ENCODE results near the gene YLPM1. TPM values are rescaled to one million over a fixed set of nuclear protein-coding genes. Genes with fewer than 3 reads are reported as not detected.

Gene YLPM1
- total RNA-seq, 2 experiments from 2014 or later = 46.3 to 51.8 TPM

DNA sequence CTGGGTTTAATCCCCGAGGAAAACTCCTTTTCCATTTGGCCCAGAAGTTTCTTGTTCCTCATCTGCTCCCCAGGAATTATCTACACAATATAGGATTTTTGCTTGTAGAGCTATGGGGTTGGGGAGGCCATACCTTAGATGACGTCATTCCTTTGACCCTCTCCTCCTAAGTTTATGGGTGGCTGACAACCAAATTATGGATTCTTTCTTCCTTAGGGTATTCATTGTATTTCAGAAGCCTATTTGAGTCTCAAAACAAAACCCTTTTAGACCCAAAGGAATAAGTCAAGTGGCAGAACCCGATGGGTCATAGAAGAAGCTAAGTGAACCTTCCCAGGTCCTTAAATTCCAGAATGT, 98.6 kb downstream of the YLPM1 start:
- Mint-ChIP-seq H3K4me3 (no peak overlapping the region), H3K27ac (no peak overlapping the region), H3K9me3 (no peaks in the 10 kb centered on the region), H3K27me3 (no peaks in the 10 kb centered on the region), H3K4me1 (ENCODE audit: low read depth) (peaks cover 6% of the 10 kb centered on the region), H3K36me3 (no peaks in the 10 kb centered on the region)
- DNase-seq = no peak
- intact Hi-C loops (cut with micrococcal nuclease) = loop anchor here (1.0 to 2.0 kb wide), 3 partner anchors 21 to 227 kb away; no protein-coding TSS in a partner anchor
- CTCF ChIA-PET = interaction anchor here (0.6 to 14.1 kb wide), 34 partner anchors 9 to 443 kb away, joined by 3 to 499 read pairs (median 6); partner anchors contain the start of genes ACYP1, DLST, PROX2 and RPS6KL1
- POLR2A ChIA-PET = interaction anchor here (0.8 kb wide), 1 partner anchor 17 kb away, joined by 4 read pairs; no protein-coding TSS in a partner anchor

DNA sequence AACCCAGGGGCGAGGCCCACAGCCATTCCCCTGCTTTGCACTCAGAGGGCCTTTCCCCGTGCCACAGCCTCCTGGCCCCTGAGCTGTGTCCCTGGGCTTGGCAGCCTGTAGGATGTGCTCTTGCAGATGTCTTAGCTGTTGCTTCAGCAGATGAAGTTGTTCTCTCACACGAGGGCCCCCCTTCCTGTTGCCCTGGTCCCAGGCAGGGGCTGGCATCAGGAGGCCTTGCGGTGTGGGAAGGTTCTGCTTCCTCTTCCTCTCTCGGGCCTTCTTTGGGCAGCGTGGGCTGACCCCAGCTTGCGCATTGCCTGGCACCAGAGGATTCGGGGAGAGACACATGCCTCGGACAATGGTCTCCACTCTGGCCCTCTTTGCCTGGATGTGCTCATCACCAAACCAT, 100.2 kb downstream of the YLPM1 start:
- Mint-ChIP-seq H3K36me3 (no peaks in the 10 kb centered on the region), H3K27ac (no peak overlapping the region), H3K9me3 (no peaks in the 10 kb centered on the region), H3K4me1 (ENCODE audit: low read depth) (peaks cover 19% of the 10 kb centered on the region), H3K27me3 (no peaks in the 10 kb centered on the region), H3K4me3 (no peak overlapping the region)
- DNase-seq = no peak
- intact Hi-C loops (cut with micrococcal nuclease) = no loop called here
- POLR2A ChIA-PET = no interaction called here
- CTCF ChIA-PET = interaction anchor here (4.4 to 14.1 kb wide), 4 partner anchors 13 to 223 kb away, joined by 48 to 499 read pairs (median 118); partner anchors contain the start of genes DLST and PROX2

- Mint-ChIP-seq H3K36me3 (no peaks in the 10 kb centered on the region), H3K9me3 (no peaks in the 10 kb centered on the region), H3K4me3 (no peak overlapping the region), H3K27me3 (no peaks in the 10 kb centered on the region), H3K4me1 (ENCODE audit: low read depth) (peaks cover 23% of the 10 kb centered on the region), H3K27ac (no peak overlapping the region)
- POLR2A ChIA-PET = no interaction called here
- no peak for DNase-seq
- intact Hi-C loops (cut with micrococcal nuclease) = no loop called here
- CTCF ChIA-PET = interaction anchor here (0.7 to 14.1 kb wide), 4 partner anchors 25 to 1654 kb away, joined by 3 to 499 read pairs (median 37); no protein-coding TSS in a partner anchor
Observed at GRCh38 chr14:74864198-74864597, 101.1 kb downstream of the YLPM1 start.

DNA sequence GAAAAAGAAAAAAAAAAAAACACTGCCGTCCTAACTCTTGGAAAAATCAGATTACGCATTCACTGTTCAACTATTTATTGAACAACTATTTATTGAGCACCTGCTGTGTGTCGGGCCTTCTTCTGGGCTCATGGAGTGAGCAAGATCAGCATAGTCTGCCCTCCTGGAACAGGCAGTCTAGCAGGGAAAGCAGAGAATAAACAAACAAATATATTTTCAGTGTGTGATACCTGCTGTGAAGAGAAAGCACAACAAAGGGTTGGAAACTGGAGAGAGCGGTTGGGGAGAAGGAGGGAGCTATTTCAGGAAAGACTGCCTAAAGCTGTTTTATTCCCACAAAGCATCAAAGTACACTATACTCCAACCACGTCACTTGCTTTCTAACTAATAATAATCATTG, 102.0 kb downstream of the YLPM1 start:
- ChIA-PET POLR2A (no interaction called here), CTCF (interaction anchor here (14.1 kb wide), 1 partner anchor 41 kb away, joined by 499 read pairs; no protein-coding TSS in a partner anchor)
- H3K36me3 Mint-ChIP-seq = no peaks in the 10 kb centered on the region
- no peak for DNase-seq
- intact Hi-C loops (cut with micrococcal nuclease) = no loop called here
- no peak overlapping the region for H3K27ac Mint-ChIP-seq
- no peaks in the 10 kb centered on the region for H3K9me3 Mint-ChIP-seq
- no peak overlapping the region for H3K4me3 Mint-ChIP-seq
- H3K27me3 Mint-ChIP-seq = no peaks in the 10 kb centered on the region
- peaks cover 23% of the 10 kb centered on the region for H3K4me1 Mint-ChIP-seq (ENCODE audit: low read depth)

DNA sequence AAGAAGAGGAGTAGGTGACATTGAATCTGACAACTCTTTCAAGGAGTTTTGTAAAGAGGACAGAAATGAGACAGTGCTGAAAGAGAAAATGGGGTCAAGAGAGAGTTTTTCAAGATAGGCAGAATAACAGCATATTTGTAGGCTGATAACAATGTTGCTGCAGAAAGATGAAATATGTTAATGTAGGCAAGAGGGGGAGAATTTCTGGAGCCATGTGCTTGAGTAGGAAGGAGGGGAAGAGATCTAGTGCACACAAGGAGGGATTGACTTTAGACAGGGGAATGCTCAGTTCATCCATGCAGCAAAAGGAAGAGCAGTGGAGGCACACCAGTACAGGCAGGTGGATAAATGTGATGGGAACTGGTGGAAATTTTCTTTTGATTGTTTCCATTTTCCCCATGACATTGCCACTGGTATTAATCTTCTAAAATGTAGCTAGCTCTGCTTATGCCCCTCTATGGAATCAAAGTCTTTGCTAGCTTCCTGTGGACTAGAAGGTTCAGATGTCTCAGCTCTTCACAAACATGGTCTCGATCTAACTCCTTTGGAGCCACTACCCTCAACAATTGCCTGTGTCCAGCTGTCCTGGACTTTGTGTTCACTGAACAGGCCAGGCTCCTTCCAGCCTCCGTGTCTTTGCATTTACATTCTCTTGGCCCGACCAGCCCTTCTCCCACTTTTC, 103.7 kb downstream of the YLPM1 start:
- Mint-ChIP-seq H3K27ac (no peak overlapping the region), H3K27me3 (no peaks in the 10 kb centered on the region), H3K9me3 (no peaks in the 10 kb centered on the region), H3K4me1 (ENCODE audit: low read depth) (peaks cover 23% of the 10 kb centered on the region), H3K4me3 (no peak overlapping the region), H3K36me3 (no peaks in the 10 kb centered on the region)
- DNase-seq = no peak
- intact Hi-C loops (cut with micrococcal nuclease) = no loop called here
- POLR2A ChIA-PET = interaction anchor here (1.3 to 1.8 kb wide), 2 partner anchors 15 to 18 kb away, joined by 3 to 9 read pairs; partner anchors contain the start of gene DLST
- CTCF ChIA-PET = interaction anchor here (1.0 to 3.2 kb wide), 6 partner anchors 10 to 222 kb away, joined by 3 to 22 read pairs (median 4); partner anchors contain the start of gene PROX2

- Mint-ChIP-seq H3K36me3 (no peaks in the 10 kb centered on the region), H3K27ac (peak overlapping the region; percentile 43), H3K4me1 (ENCODE audit: low read depth) (peaks cover 23% of the 10 kb centered on the region), H3K9me3 (no peaks in the 10 kb centered on the region), H3K4me3 (no peak overlapping the region), H3K27me3 (no peaks in the 10 kb centered on the region)
- intact Hi-C loops (cut with micrococcal nuclease) = no loop called here
- ChIA-PET POLR2A (interaction anchor here (0.6 to 1.8 kb wide), 4 partner anchors 14 to 22 kb away, joined by 3 to 9 read pairs (median 4); partner anchors contain the start of gene DLST), CTCF (interaction anchor here (0.9 to 3.2 kb wide), 11 partner anchors 10 to 255 kb away, joined by 3 to 22 read pairs (median 4); partner anchors contain the start of genes DLST and PROX2)
- peak; percentile 79 for DNase-seq
Observed at GRCh38 chr14:74867673-74868072, 104.6 kb downstream of the YLPM1 start.

- peaks cover 23% of the 10 kb centered on the region for H3K4me1 Mint-ChIP-seq (ENCODE audit: low read depth)
- H3K4me3 Mint-ChIP-seq = no peak overlapping the region
- no peaks in the 10 kb centered on the region for H3K9me3 Mint-ChIP-seq
- no peaks in the 10 kb centered on the region for H3K36me3 Mint-ChIP-seq
- intact Hi-C loops (cut with micrococcal nuclease) = no loop called here
- no peak for DNase-seq
- no peaks in the 10 kb centered on the region for H3K27me3 Mint-ChIP-seq
- no peak overlapping the region for H3K27ac Mint-ChIP-seq
- ChIA-PET CTCF (interaction anchor here (1.0 to 3.2 kb wide), 5 partner anchors 8 to 36 kb away, joined by 3 to 22 read pairs (median 7); partner anchors contain the start of genes DLST and PROX2), POLR2A (interaction anchor here (0.9 to 1.8 kb wide), 3 partner anchors 12 to 21 kb away, joined by 3 to 9 read pairs (median 4); partner anchors contain the start of gene DLST)
Observed at GRCh38 chr14:74868739-74869138, 105.6 kb downstream of the YLPM1 start.

DNA sequence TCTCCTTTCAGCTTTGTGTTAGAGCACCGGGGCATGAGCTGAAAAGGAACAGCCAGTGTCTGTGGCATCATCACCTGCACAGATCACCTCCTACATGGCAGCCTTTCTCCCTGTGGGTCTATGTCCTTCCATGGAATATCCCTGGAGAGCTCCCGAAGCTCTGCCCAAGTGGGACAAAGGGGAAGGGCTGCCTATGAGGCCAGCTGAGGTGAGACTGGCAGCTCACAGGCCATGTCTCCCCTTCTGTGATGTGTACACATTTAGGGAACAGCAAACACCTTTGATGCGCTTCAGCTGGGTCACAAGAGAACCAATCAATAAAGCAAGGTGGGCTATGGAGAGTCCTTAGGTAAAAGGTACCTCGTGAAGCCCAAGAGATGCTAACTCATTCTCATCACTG, 108.7 kb downstream of the YLPM1 start:
- H3K4me1 Mint-ChIP-seq (ENCODE audit: low read depth) = peaks cover 31% of the 10 kb centered on the region
- H3K27ac Mint-ChIP-seq = no peak overlapping the region
- DNase-seq = no peak
- H3K36me3 Mint-ChIP-seq = no peaks in the 10 kb centered on the region
- ChIA-PET POLR2A (interaction anchor here (1.8 kb wide), 1 partner anchor 9 kb away, joined by 6 read pairs; no protein-coding TSS in a partner anchor), CTCF (interaction anchor here (1.3 to 3.5 kb wide), 6 partner anchors 9 to 216 kb away, joined by 3 to 22 read pairs (median 4); partner anchors contain the start of gene DLST)
- H3K4me3 Mint-ChIP-seq = no peak overlapping the region
- no peaks in the 10 kb centered on the region for H3K9me3 Mint-ChIP-seq
- no peaks in the 10 kb centered on the region for H3K27me3 Mint-ChIP-seq
- intact Hi-C loops (cut with micrococcal nuclease) = no loop called here

- CTCF ChIA-PET = interaction anchor here (1.0 to 13.7 kb wide), 4 partner anchors 15 to 70 kb away, joined by 3 to 165 read pairs (median 51); no protein-coding TSS in a partner anchor
- intact Hi-C loops (cut with micrococcal nuclease) = no loop called here
- POLR2A ChIA-PET = no interaction called here
- H3K9me3 Mint-ChIP-seq = no peaks in the 10 kb centered on the region
- no peak overlapping the region for H3K4me3 Mint-ChIP-seq
- H3K4me1 Mint-ChIP-seq (ENCODE audit: low read depth) = peaks cover 31% of the 10 kb centered on the region
- no peak overlapping the region for H3K27ac Mint-ChIP-seq
- no peak for DNase-seq
- no peaks in the 10 kb centered on the region for H3K27me3 Mint-ChIP-seq
- H3K36me3 Mint-ChIP-seq = no peaks in the 10 kb centered on the region
Observed at GRCh38 chr14:74875204-74875603, 112.1 kb downstream of the YLPM1 start.

- CTCF ChIA-PET = interaction anchor here (0.6 to 13.7 kb wide), 7 partner anchors 9 to 811 kb away, joined by 3 to 165 read pairs (median 3); no protein-coding TSS in a partner anchor
- Mint-ChIP-seq H3K4me1 (ENCODE audit: low read depth) (peaks cover 40% of the 10 kb centered on the region), H3K9me3 (no peaks in the 10 kb centered on the region), H3K4me3 (peak within 1 kb of the TSS; percentile 25), H3K27ac (peak within 1 kb of the TSS; percentile 71), H3K36me3 (no peaks in the 10 kb centered on the region), H3K27me3 (no peaks in the 10 kb centered on the region)
- POLR2A ChIA-PET = no interaction called here
- intact Hi-C loops (cut with micrococcal nuclease) = no loop called here
- DNase-seq = peak; percentile 40
Observed at GRCh38 chr14:74875941-74876913, 113.1 kb downstream of the YLPM1 start, which contains the start of gene PROX2. Gene PROX2, minus strand, starts transcription at chr14:74876145. Its CDS starts 12,311 bp downstream, at chr14:74863834.

GRCh38 chr14:74879427-74880182, 116.5 kb downstream of the YLPM1 start:
- ChIA-PET CTCF (interaction anchor here (0.7 to 13.7 kb wide), 3 partner anchors 20 to 66 kb away, joined by 3 to 165 read pairs (median 99); no protein-coding TSS in a partner anchor), POLR2A (interaction anchor here (1.6 kb wide), 1 partner anchor 8 kb away, joined by 6 read pairs; no protein-coding TSS in a partner anchor)
- H3K27ac Mint-ChIP-seq = peak overlapping the region; percentile 62
- H3K9me3 Mint-ChIP-seq = no peaks in the 10 kb centered on the region
- intact Hi-C loops (cut with micrococcal nuclease) = loop anchor here (10.0 kb wide), 1 partner anchor 125 kb away; the partner anchor contains the start of gene EIF2B2
- H3K4me3 Mint-ChIP-seq = no peak overlapping the region
- no peaks in the 10 kb centered on the region for H3K27me3 Mint-ChIP-seq
- H3K36me3 Mint-ChIP-seq = peaks cover 17% of the 10 kb centered on the region
- no peak for DNase-seq
- H3K4me1 Mint-ChIP-seq (ENCODE audit: low read depth) = peaks cover 63% of the 10 kb centered on the region

All from activated CD4-positive, alpha-beta memory T cell treated with anti-CD3 and anti-CD28 coated beads for 36 hours (primary cell).